H1 (cell line): ENCODE data around the gene MKRN2OS. TPM values are rescaled to one million over a fixed set of nuclear protein-coding genes. Genes with fewer than 3 reads are reported as not detected.

Source experiments
- CTCF ChIA-PET: fragments of 300-600 bp; sonication (Branson Sonifier 250); formaldehyde crosslinking; loops from one replicate; lab custom pipeline; 2021; ENCODE audit not compliant: partially characterized antibody; lab: Charles Lee
- POLR2A ChIA-PET: fragments of 300-600 bp; sonication (Branson Sonifier 250); formaldehyde crosslinking; loops from one replicate; lab custom pipeline; 2021; ENCODE audit warnings: inconsistent platforms; ENCODE audit not compliant: partially characterized antibody; lab: Charles Lee
- DNase-seq, 2 experiments: peaks; one replicate each; pipeline versions ENCODE4 v3.0.0 to v3.0.0-alpha.2; 2010 to 2022; ENCODE audit warnings: low spot score in 2 of 2, low read depth in 1 of 2, mixed read lengths in 1 of 2
- FAIRE-seq: peaks from 2 replicates; lab custom pipeline; 2011; peaks lifted over from hg19 to GRCh38; lab: Jason Lieb, UNC
- H2AFZ ChIP-seq: 2 replicates; pipeline ENCODE4 v1.8.1; 2012; ENCODE audit warnings: low read length, inconsistent platforms
- H2AK5ac ChIP-seq: 2 replicates; pipeline ENCODE4 v1.6.1; 2013; ENCODE audit warnings: low read depth, low read length
- H2BK120ac ChIP-seq: replicated peaks from 2 replicates; pipeline ENCODE3; 2013; ENCODE audit warnings: low read depth, low read length, inconsistent platforms
- H2BK12ac ChIP-seq: 2 replicates; pipeline ENCODE4 v1.6.1; 2013; ENCODE audit warnings: low read depth, low read length
- H2BK15ac ChIP-seq: 2 replicates; pipeline ENCODE4 v1.6.1; 2013; ENCODE audit warnings: low read length
- H2BK20ac ChIP-seq: 2 replicates; pipeline ENCODE4 v1.6.1; 2013; ENCODE audit warnings: low read length
- H2BK5ac ChIP-seq: 2 replicates; pipeline ENCODE4 v1.6.1; 2013; ENCODE audit warnings: low read depth, low read length
- H3K14ac ChIP-seq: 2 replicates; pipeline ENCODE4 v1.6.1; 2013; ENCODE audit warnings: inconsistent platforms; ENCODE audit not compliant: insufficient read length
- H3K18ac ChIP-seq: 2 replicates; pipeline ENCODE4 v1.6.1; 2013; ENCODE audit warnings: low read length; ENCODE audit errors: extremely low read depth
- H3K23ac ChIP-seq: 2 replicates; pipeline ENCODE4 v1.6.1; 2013; ENCODE audit warnings: inconsistent platforms; ENCODE audit not compliant: insufficient read length
- H3K23me2 ChIP-seq: 2 replicates; pipeline ENCODE4 v1.6.1; 2013; ENCODE audit warnings: low read depth, low read length
- H3K27ac ChIP-seq: 2 replicates; pipeline ENCODE4 v1.6.1; 2011; ENCODE audit warnings: low read depth, low read length, inconsistent platforms
- H3K27me3 ChIP-seq, 4 experiments: replicated peaks in 1 of 4; 1 replicate in 1 of 4; 2 replicates in 3 of 4; pipeline versions ENCODE4 v1.6.1 to v1.8.1; 2011 to 2013; ENCODE audit warnings: low read length in 3 of 4, mild to moderate bottlenecking in 3 of 4, inconsistent platforms in 2 of 4, mixed read lengths in 2 of 4, moderate library complexity in 1 of 4; ENCODE audit not compliant: control insufficient read depth in 3 of 4, insufficient read depth in 3 of 4; ENCODE audit errors: extremely low read depth in 1 of 4
- H3K36me3 ChIP-seq, 4 experiments: 2 replicates each; pipeline versions ENCODE4 v1.6.1 to v1.8.1; 2011 to 2013; ENCODE audit warnings: mild to moderate bottlenecking in 4 of 4, low read length in 3 of 4, moderate library complexity in 2 of 4, control low read depth in 1 of 4, inconsistent platforms in 1 of 4; ENCODE audit not compliant: insufficient read depth in 4 of 4, control insufficient read depth in 2 of 4
- H3K4ac ChIP-seq: replicated peaks from 2 replicates; pipeline ENCODE3; 2013; ENCODE audit warnings: low read length, low read depth, mixed read lengths, inconsistent platforms; ENCODE audit not compliant: insufficient read length
- H3K4me1 ChIP-seq, 4 experiments: replicated peaks in 1 of 4; 1 replicate in 1 of 4; 2 replicates in 3 of 4; pipeline versions ENCODE4 v1.6.1 to v1.8.1; 2011 to 2013; ENCODE audit warnings: low read length in 3 of 4, inconsistent platforms in 2 of 4, mixed read lengths in 1 of 4; ENCODE audit not compliant: insufficient read depth in 4 of 4, control insufficient read depth in 3 of 4
- H3K4me2 ChIP-seq, 2 experiments: 2 replicates each; pipeline versions ENCODE4 v1.6.1 to v1.8.1; 2011 to 2013; ENCODE audit warnings: low read depth in 2 of 2, low read length in 2 of 2, control low read depth in 1 of 2, inconsistent platforms in 1 of 2, mild to moderate bottlenecking in 1 of 2; ENCODE audit not compliant: insufficient read depth in 1 of 2
- H3K4me3 ChIP-seq, 4 experiments: fragments of 200-600, 300-600 bp in 1 of 4; sonication (generic), shearing (Covaris generic), sonication (Bioruptor Twin) in 1 of 4; 2 replicates each; pipeline versions ENCODE4 v1.5.1 to v1.8.1; 2011 to 2016; ENCODE audit warnings: low read length in 4 of 4, low read depth in 3 of 4, control low read depth in 2 of 4, inconsistent platforms in 2 of 4, mild to moderate bottlenecking in 2 of 4, mixed read lengths in 1 of 4, moderate library complexity in 1 of 4; ENCODE audit not compliant: insufficient read depth in 2 of 4; ENCODE audit errors: extremely low read depth in 1 of 4
- H3K56ac ChIP-seq: replicated peaks from 2 replicates; pipeline ENCODE3; 2013; ENCODE audit warnings: low read depth, mild to moderate bottlenecking, mixed read lengths, low read length, inconsistent platforms; ENCODE audit not compliant: insufficient read length
- H3K79me1 ChIP-seq: 2 replicates; pipeline ENCODE4 v1.6.1; 2013; ENCODE audit warnings: low read depth, low read length, control low read depth
- H3K79me2 ChIP-seq, 2 experiments: 2 replicates each; pipeline versions ENCODE4 v1.6.1 to v1.8.1; 2012 to 2013; ENCODE audit warnings: low read length in 2 of 2, mild to moderate bottlenecking in 2 of 2, inconsistent platforms in 1 of 2; ENCODE audit not compliant: insufficient read depth in 2 of 2, control insufficient read depth in 1 of 2
- H3K9ac ChIP-seq, 4 experiments: replicated peaks in 1 of 4; 1 replicate in 1 of 4; 2 replicates in 3 of 4; pipeline versions ENCODE4 v1.6.1 to v1.8.1; 2011 to 2013; ENCODE audit warnings: low read depth in 3 of 4, low read length in 3 of 4, control low read depth in 2 of 4, mild to moderate bottlenecking in 2 of 4, moderate library complexity in 2 of 4, inconsistent platforms in 1 of 4; ENCODE audit errors: extremely low read depth in 1 of 4
- H3K9me3 ChIP-seq, 2 experiments: 2 replicates each; pipeline versions ENCODE4 v1.6.1 to v1.8.1; 2012 to 2013; ENCODE audit warnings: mild to moderate bottlenecking in 2 of 2, moderate library complexity in 2 of 2, control low read depth in 1 of 2, inconsistent platforms in 1 of 2, low read depth in 1 of 2, low read length in 1 of 2, mixed read lengths in 1 of 2; ENCODE audit not compliant: insufficient read depth in 2 of 2
- H4K20me1 ChIP-seq, 2 experiments: replicated peaks in 1 of 2; 2 replicates each; pipeline versions ENCODE3 to v1.8.1; 2011 to 2013; ENCODE audit warnings: inconsistent platforms in 2 of 2, low read length in 2 of 2, mild to moderate bottlenecking in 1 of 2; ENCODE audit not compliant: insufficient read depth in 2 of 2, control insufficient read depth in 1 of 2
- H4K5ac ChIP-seq: 2 replicates; pipeline ENCODE4 v1.6.1; 2013; ENCODE audit warnings: low read length, low read depth, mixed read lengths, inconsistent platforms; ENCODE audit not compliant: insufficient read length
- H4K8ac ChIP-seq: 2 replicates; pipeline ENCODE4 v1.8.0; 2013; ENCODE audit warnings: mild to moderate bottlenecking, moderate library complexity, low read length, inconsistent platforms; ENCODE audit not compliant: insufficient read depth; ENCODE audit errors: extremely low read depth
- H4K91ac ChIP-seq: replicated peaks from 2 replicates; pipeline ENCODE3; 2013; ENCODE audit warnings: low read length, mixed read lengths, inconsistent platforms; ENCODE audit not compliant: insufficient read length
- EGR1 ChIP-seq: IDR thresholded peaks from 2 replicates; pipeline ENCODE4 v1.6.1; 2011; ENCODE audit warnings: low read depth, low read length, borderline replicate concordance
- JUND ChIP-seq: IDR thresholded peaks from 2 replicates; pipeline ENCODE4 v1.6.1; 2011; ENCODE audit warnings: mild to moderate bottlenecking, improper control_type of control experiment, low read length
- NANOG ChIP-seq: IDR thresholded peaks from 2 replicates; pipeline ENCODE4 v1.6.1; 2011; ENCODE audit warnings: low read length, low read depth, mild to moderate bottlenecking, inconsistent platforms; ENCODE audit not compliant: insufficient read depth, poor library complexity, severe bottlenecking
- RXRA ChIP-seq: IDR thresholded peaks from 2 replicates; pipeline ENCODE4 v1.6.1; 2011; ENCODE audit warnings: low read depth, mild to moderate bottlenecking, low read length, moderate library complexity; ENCODE audit not compliant: insufficient read depth
- TBP ChIP-seq: IDR thresholded peaks from 2 replicates; pipeline ENCODE4 v1.6.1; 2011; ENCODE audit warnings: low read depth, low read length, improper control_type of control experiment
- WGBS, 2 experiments: shearing (Covaris generic) in 1 of 2; methylation state at CpG; one replicate each; pipeline versions ENCODE4 v1.1.6 to v1.1.7; 2013 to 2015; ENCODE audit warnings: low lambda C conversion rate in 2 of 2, mixed read lengths in 2 of 2, inconsistent platforms in 1 of 2, low coverage in 1 of 2, missing lambda C conversion rate in 1 of 2; ENCODE audit not compliant: insufficient replicate concordance in 2 of 2, insufficient coverage in 1 of 2, insufficient read length in 1 of 2; ENCODE audit errors: extremely low coverage in 1 of 2, missing lambda C conversion rate in 1 of 2; 5-methylcytosine and 5-hydroxymethylcytosine counted together
- polyA plus RNA-seq, 7 experiments: library from polyadenylated mRNA; depleted of rRNA in 3 of 7; stranded (reverse) in 5 of 7; unstranded in 2 of 7; fragments of >200 nt in 5 of 7; fragments of 200-250 nt in 2 of 7; gene quantifications; 1 replicate in 5 of 7; 2 replicates in 1 of 7; 4 replicates in 1 of 7; pipeline versions ENCODE4 v1.2.1 to v1.2.3, GENCODE V29; 2011 to 2013; ENCODE audit warnings: missing spikeins in 2 of 7, mixed read lengths in 2 of 7
- total RNA-seq: library from RNA; stranded (reverse); fragmentation: NEBNext Ultra II Directional; extraction: Animal tissue kit (Norgen Biotek cat#: 25700); gene quantifications from 2 replicates; pipeline ENCODE4 v1.2.1, GENCODE V29; 2021

Gene MKRN2OS
- total and polyA plus RNA-seq, 2 of the 8 experiments (the other 6 are each of a cell fraction or from before 2014, with no cell fraction given): 0.15 to 0.41 TPM

GRCh38 chr3:12586403-12586802, 41.1 kb upstream of the MKRN2OS start:
- Histone ChIP-seq H3K23me2 (no peaks in the 10 kb centered on the region), H4K91ac (no peak overlapping the region)

More at GRCh38 chr3:12586403-12586802, 41.1 kb upstream of the MKRN2OS start:
- Histone ChIP-seq H3K9ac (no peak overlapping the region), H3K4me2 (no peak overlapping the region), H4K5ac (no peak overlapping the region), H2AFZ (no peak overlapping the region), H2BK120ac (no peak overlapping the region), H3K14ac (no peak overlapping the region), H2BK5ac (no peak overlapping the region), H3K27ac (no peak overlapping the region), H4K20me1 (peaks cover 6 to 8% of the 10 kb centered on the region in 2 experiments), H3K9me3 (no peaks in the 10 kb centered on the region), H3K36me3 (peaks cover 28 to 77% (median 63%) of the 10 kb centered on the region in 4 experiments), H2BK15ac (no peak overlapping the region), H2BK12ac (no peak overlapping the region), H3K18ac (no peak overlapping the region), H3K79me1 (no peaks in the 10 kb centered on the region; the same call in 1 of the 2 replicates), H3K4me3 (no peak overlapping the region), H4K8ac (no peak overlapping the region), H3K23ac (no peak overlapping the region), H3K56ac (no peak overlapping the region), H2AK5ac (no peak overlapping the region), H3K4me1 (no peaks in the 10 kb centered on the region), H3K27me3 (no peaks in the 10 kb centered on the region), H3K79me2 (no peaks in the 10 kb centered on the region), H2BK20ac (no peak overlapping the region), H3K4ac (no peak overlapping the region)
- CTCF ChIA-PET: interaction anchor here (1.5 to 2.3 kb wide), 2 partner anchors 8 to 120 kb away, joined by 5 to 6 read pairs; no protein-coding TSS in a partner anchor
- no peak for TF ChIP-seq NANOG
- TF ChIP-seq EGR1: no peak
- no peak for TF ChIP-seq JUND
- no peak for TF ChIP-seq TBP
- no peak for TF ChIP-seq RXRA
- DNase-seq (no peak), FAIRE-seq (no peak)
- POLR2A ChIA-PET: no interaction called here
- 90 to 100% methylated on average over 1 to 3 of the region's 3 CpGs for WGBS, 2 experiments
